ENCODE results near the gene MAN1A2. TPM values are rescaled to one million over a fixed set of nuclear protein-coding genes. Genes with fewer than 3 reads are reported as not detected.

Gene MAN1A2
- total and polyA plus RNA-seq, 3 experiments from 2014 or later, result 23.1 to 26.9 (median 24.0) TPM

GRCh38 chr1:117540532-117540931 is 173.3 kb downstream of the MAN1A2 start:
- Histone ChIP-seq H3K27ac (ENCODE audit: low read depth, low read length) (no peak overlapping the region), H3K4me3 (ENCODE audit: low read length) (no peak overlapping the region), H3K36me3 (ENCODE audit: insufficient read depth, low read length) (no peaks in the 10 kb centered on the region), H3K27me3 (ENCODE audit: insufficient read depth, low read length, poor library complexity, severe bottlenecking) (no peaks in the 10 kb centered on the region), H3K9me3 (ENCODE audit: low read length) (no peaks in the 10 kb centered on the region), H3K4me1 (ENCODE audit: insufficient read depth, low read length) (peaks cover 12% of the 10 kb centered on the region)
- ChIA-PET CTCF (interaction anchor here (1.2 to 13.1 kb wide), 2 partner anchors 27 to 215 kb away, joined by 3 to 187 read pairs; no protein-coding TSS in a partner anchor), POLR2A (no interaction called here)
- H3K36me3 Mint-ChIP-seq, result no peaks in the 10 kb centered on the region
- no peak overlapping the region for H3K4me3 Mint-ChIP-seq
- no peaks in the 10 kb centered on the region for H3K27me3 Mint-ChIP-seq
- no peak for DNase-seq
- no peak overlapping the region for H3K27ac Mint-ChIP-seq
- H3K9me3 Mint-ChIP-seq, result no peaks in the 10 kb centered on the region
- H3K4me1 Mint-ChIP-seq, result no peaks in the 10 kb centered on the region

- DNase-seq, result no peak
- Mint-ChIP-seq H3K4me3 (no peak overlapping the region), H3K9me3 (no peaks in the 10 kb centered on the region), H3K4me1 (no peaks in the 10 kb centered on the region), H3K27ac (no peak overlapping the region), H3K36me3 (no peaks in the 10 kb centered on the region), H3K27me3 (no peaks in the 10 kb centered on the region)
- no peak overlapping the region for H3K4me3 ChIP-seq (ENCODE audit: low read length)
- H3K27me3 ChIP-seq (ENCODE audit: insufficient read depth, low read length, poor library complexity, severe bottlenecking), result no peaks in the 10 kb centered on the region
- peaks cover 12% of the 10 kb centered on the region for H3K4me1 ChIP-seq (ENCODE audit: insufficient read depth, low read length)
- H3K9me3 ChIP-seq (ENCODE audit: low read length), result no peaks in the 10 kb centered on the region
- no peaks in the 10 kb centered on the region for H3K36me3 ChIP-seq (ENCODE audit: insufficient read depth, low read length)
- ChIA-PET CTCF (interaction anchor here (1.1 to 13.1 kb wide), 4 partner anchors 9 to 215 kb away, joined by 3 to 187 read pairs (median 4); no protein-coding TSS in a partner anchor), POLR2A (no interaction called here)
- H3K27ac ChIP-seq (ENCODE audit: low read depth, low read length), result no peak overlapping the region
Measured at GRCh38 chr1:117541003-117541402, 173.8 kb downstream of the MAN1A2 start.

GRCh38 chr1:117541585-117541984 is 174.3 kb downstream of the MAN1A2 start:
- Mint-ChIP-seq H3K27ac (no peak overlapping the region), H3K36me3 (no peaks in the 10 kb centered on the region)

DNA sequence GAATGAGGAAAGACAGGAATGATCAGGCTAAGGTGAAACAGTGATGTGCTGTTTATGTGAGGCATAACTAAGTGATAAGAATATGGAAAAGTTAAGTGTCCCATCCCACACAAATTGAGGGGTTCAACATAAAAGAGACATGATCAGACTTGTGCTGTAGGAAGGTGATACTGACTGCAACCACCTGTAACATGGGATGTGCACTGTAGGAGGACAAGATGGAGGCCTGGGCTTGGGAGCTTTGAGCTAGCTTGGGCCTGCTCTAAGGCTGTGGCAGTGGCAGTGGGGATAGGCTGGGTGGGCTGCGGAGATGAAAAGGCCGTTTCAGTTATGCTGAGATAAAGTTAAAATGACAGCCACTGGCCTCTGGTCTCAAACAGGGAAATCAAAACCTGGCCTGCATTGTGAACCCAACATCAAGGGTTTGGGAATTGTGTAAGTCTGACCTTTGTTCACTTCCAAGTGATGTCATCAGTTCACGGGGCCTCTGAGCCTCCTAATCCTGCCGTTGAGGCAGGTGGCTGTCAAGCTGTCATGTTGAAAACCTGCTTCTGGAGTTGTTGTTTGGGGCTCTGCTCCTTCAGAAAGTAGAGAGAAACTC is 177.4 kb downstream of the MAN1A2 start:
- no peaks in the 10 kb centered on the region for H3K4me1 Mint-ChIP-seq
- peaks cover 0 to 1% of the 10 kb centered on the region in 2 donors for H3K27me3 Mint-ChIP-seq
- peak overlapping the region in 1 of 8 donors; percentile 11 for H3K27ac Mint-ChIP-seq
- ChIA-PET CTCF (interaction anchor here (3.2 to 13.1 kb wide), 2 partner anchors 10 to 211 kb away, joined by 19 to 187 read pairs; no protein-coding TSS in a partner anchor), POLR2A (no interaction called here)
- no peaks in the 10 kb centered on the region for H3K36me3 ChIP-seq (ENCODE audit: insufficient read depth, low read length)
- H3K9me3 ChIP-seq (ENCODE audit: low read length), result no peaks in the 10 kb centered on the region
- no peaks in the 10 kb centered on the region for H3K36me3 Mint-ChIP-seq
- H3K4me3 ChIP-seq (ENCODE audit: low read length), result no peak overlapping the region
- no peaks in the 10 kb centered on the region for H3K9me3 Mint-ChIP-seq
- no peak overlapping the region for H3K4me3 Mint-ChIP-seq
- no peaks in the 10 kb centered on the region for H3K4me1 ChIP-seq (ENCODE audit: insufficient read depth, low read length)
- no peak for DNase-seq
- H3K27ac ChIP-seq (ENCODE audit: low read depth, low read length), result no peak overlapping the region
- no peaks in the 10 kb centered on the region for H3K27me3 ChIP-seq (ENCODE audit: insufficient read depth, low read length, poor library complexity, severe bottlenecking)

More at GRCh38 chr1:117541585-117541984, 174.3 kb downstream of the MAN1A2 start:
- H3K4me3 ChIP-seq (ENCODE audit: low read length), result no peak overlapping the region
- no peaks in the 10 kb centered on the region for H3K9me3 ChIP-seq (ENCODE audit: low read length)
- no peaks in the 10 kb centered on the region for H3K4me1 Mint-ChIP-seq
- no peaks in the 10 kb centered on the region for H3K9me3 Mint-ChIP-seq
- ChIA-PET POLR2A (no interaction called here), CTCF (interaction anchor here (1.1 to 13.1 kb wide), 5 partner anchors 8 to 214 kb away, joined by 3 to 187 read pairs (median 4); no protein-coding TSS in a partner anchor)
- peaks cover 12% of the 10 kb centered on the region for H3K4me1 ChIP-seq (ENCODE audit: insufficient read depth, low read length)
- H3K27me3 ChIP-seq (ENCODE audit: insufficient read depth, low read length, poor library complexity, severe bottlenecking), result no peaks in the 10 kb centered on the region
- H3K27me3 Mint-ChIP-seq, result no peaks in the 10 kb centered on the region
- H3K36me3 ChIP-seq (ENCODE audit: insufficient read depth, low read length), result no peaks in the 10 kb centered on the region
- no peak for DNase-seq
- H3K4me3 Mint-ChIP-seq, result no peak overlapping the region
- no peak overlapping the region for H3K27ac ChIP-seq (ENCODE audit: low read depth, low read length)

DNA sequence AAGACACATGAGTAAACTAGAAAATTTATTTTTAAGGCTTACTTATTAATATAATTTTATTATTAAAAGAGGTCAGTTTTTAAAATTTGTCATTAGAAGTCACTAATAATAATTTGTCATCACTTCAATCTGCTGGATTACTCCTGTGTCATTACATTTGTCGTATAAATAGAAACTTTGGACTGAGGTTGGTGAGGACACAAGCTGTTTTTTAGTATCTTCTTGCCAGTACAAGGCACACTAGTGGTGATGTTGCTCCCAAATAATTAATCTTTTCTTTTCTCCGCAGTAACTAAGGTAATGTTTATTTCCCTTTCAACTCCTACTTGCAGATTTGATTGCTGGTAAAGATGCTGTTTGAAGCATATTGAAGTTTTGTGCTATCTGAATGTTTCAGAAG is 179.2 kb downstream of the MAN1A2 start:
- Mint-ChIP-seq H3K36me3 (no peaks in the 10 kb centered on the region), H3K27ac (no peak overlapping the region), H3K4me1 (no peaks in the 10 kb centered on the region), H3K4me3 (no peak overlapping the region), H3K9me3 (no peaks in the 10 kb centered on the region), H3K27me3 (peaks cover 0 to 1% of the 10 kb centered on the region in 2 donors)
- POLR2A ChIA-PET, result no interaction called here
- H3K27ac ChIP-seq (ENCODE audit: low read depth, low read length), result no peak overlapping the region
- H3K4me3 ChIP-seq (ENCODE audit: low read length), result no peak overlapping the region
- H3K9me3 ChIP-seq (ENCODE audit: low read length), result no peaks in the 10 kb centered on the region
- H3K4me1 ChIP-seq (ENCODE audit: insufficient read depth, low read length), result no peaks in the 10 kb centered on the region
- no peaks in the 10 kb centered on the region for H3K27me3 ChIP-seq (ENCODE audit: insufficient read depth, low read length, poor library complexity, severe bottlenecking)
- CTCF ChIA-PET, result no interaction called here
- no peaks in the 10 kb centered on the region for H3K36me3 ChIP-seq (ENCODE audit: insufficient read depth, low read length)
- no peak for DNase-seq

DNA sequence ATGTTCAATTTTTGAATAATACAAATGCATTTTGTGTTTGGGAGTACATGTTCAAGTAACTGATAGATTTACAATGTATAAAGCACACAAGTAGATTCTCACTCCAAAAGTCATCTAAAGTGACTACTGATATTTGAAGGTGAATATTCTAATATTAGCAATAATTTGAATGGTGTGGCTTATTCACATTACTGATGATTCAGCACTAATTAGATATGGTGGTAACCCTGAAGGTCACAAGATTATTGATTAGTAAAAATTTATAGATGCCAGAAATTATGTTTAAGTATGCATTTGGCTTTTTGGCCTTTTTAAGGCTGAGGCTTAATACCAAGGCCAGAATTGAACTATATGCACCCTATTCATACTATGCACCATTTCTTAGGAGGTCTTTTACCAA is 186.2 kb downstream of the MAN1A2 start:
- peaks cover 0 to 4% of the 10 kb centered on the region in 2 donors for H3K27me3 Mint-ChIP-seq
- no peaks in the 10 kb centered on the region for H3K9me3 Mint-ChIP-seq
- Histone ChIP-seq H3K27me3 (ENCODE audit: insufficient read depth, low read length, poor library complexity, severe bottlenecking) (no peaks in the 10 kb centered on the region), H3K36me3 (ENCODE audit: insufficient read depth, low read length) (no peaks in the 10 kb centered on the region), H3K27ac (ENCODE audit: low read depth, low read length) (no peak overlapping the region), H3K9me3 (ENCODE audit: low read length) (no peaks in the 10 kb centered on the region), H3K4me1 (ENCODE audit: insufficient read depth, low read length) (no peaks in the 10 kb centered on the region), H3K4me3 (ENCODE audit: low read length) (no peak overlapping the region)
- H3K4me3 Mint-ChIP-seq, result no peak overlapping the region
- no peaks in the 10 kb centered on the region for H3K36me3 Mint-ChIP-seq
- CTCF ChIA-PET, result no interaction called here
- no peaks in the 10 kb centered on the region for H3K4me1 Mint-ChIP-seq
- POLR2A ChIA-PET, result no interaction called here
- DNase-seq, result no peak
- no peak overlapping the region for H3K27ac Mint-ChIP-seq

DNA sequence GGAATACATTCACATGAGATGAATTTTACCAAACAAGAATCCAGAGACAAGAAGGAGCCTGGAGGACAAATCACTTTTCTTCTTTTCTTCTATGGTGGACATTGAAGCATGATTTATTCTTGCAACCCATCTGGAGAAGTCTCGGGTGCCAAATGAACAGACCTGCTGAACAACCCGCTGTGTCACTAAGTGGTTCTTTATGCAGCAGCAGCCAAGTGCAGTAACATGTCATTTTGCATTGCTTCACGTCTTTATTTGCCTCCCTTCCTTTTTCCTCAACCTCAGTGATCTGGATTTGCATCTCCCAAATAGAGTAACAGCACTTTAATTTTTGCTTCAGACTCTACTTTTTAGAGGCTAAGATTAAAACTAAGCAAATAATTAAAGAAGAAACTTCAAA is 188.6 kb downstream of the MAN1A2 start:
- Histone ChIP-seq H3K9me3 (ENCODE audit: low read length) (no peaks in the 10 kb centered on the region), H3K4me1 (ENCODE audit: insufficient read depth, low read length) (no peaks in the 10 kb centered on the region), H3K27me3 (ENCODE audit: insufficient read depth, low read length, poor library complexity, severe bottlenecking) (no peaks in the 10 kb centered on the region), H3K4me3 (ENCODE audit: low read length) (no peak overlapping the region), H3K27ac (ENCODE audit: low read depth, low read length) (no peak overlapping the region), H3K36me3 (ENCODE audit: insufficient read depth, low read length) (no peaks in the 10 kb centered on the region)
- peaks cover 0 to 4% of the 10 kb centered on the region in 2 donors for H3K27me3 Mint-ChIP-seq
- H3K4me1 Mint-ChIP-seq, result no peaks in the 10 kb centered on the region
- H3K4me3 Mint-ChIP-seq, result no peak overlapping the region
- DNase-seq, result no peak
- H3K36me3 Mint-ChIP-seq, result peaks cover 0 to 12% (median 0%) of the 10 kb centered on the region in 3 donors
- POLR2A ChIA-PET, result no interaction called here
- CTCF ChIA-PET, result interaction anchor here (1.2 to 1.3 kb wide), 2 partner anchors 21 to 198 kb away, joined by 3 to 7 read pairs; no protein-coding TSS in a partner anchor
- H3K9me3 Mint-ChIP-seq, result peaks cover 0 to 8% (median 6%) of the 10 kb centered on the region in 5 donors
- H3K27ac Mint-ChIP-seq, result no peak overlapping the region

DNA sequence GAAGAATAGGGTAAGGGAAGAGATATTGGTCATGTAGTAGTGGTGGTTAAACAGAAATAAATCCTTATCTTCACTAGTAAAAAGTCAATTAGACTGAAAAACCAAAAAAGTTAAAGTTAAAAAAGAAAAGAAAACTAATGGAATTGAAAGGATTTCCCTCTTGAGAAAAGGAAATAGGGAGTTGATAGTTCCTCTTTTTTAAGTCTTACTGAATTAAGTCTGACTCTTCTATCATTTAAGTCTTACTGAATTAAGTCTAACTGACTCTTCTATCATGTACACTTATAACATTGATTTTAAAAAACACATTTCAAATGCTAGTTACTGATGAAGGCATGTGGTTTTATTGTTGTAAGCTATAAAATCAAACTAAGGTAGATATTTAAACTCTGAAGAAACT is 189.1 kb downstream of the MAN1A2 start:
- H3K27me3 Mint-ChIP-seq, result peaks cover 0 to 4% of the 10 kb centered on the region in 2 donors
- no peak overlapping the region for H3K4me3 ChIP-seq (ENCODE audit: low read length)
- H3K27ac Mint-ChIP-seq, result no peak overlapping the region
- H3K27me3 ChIP-seq (ENCODE audit: insufficient read depth, low read length, poor library complexity, severe bottlenecking), result no peaks in the 10 kb centered on the region
- no peaks in the 10 kb centered on the region for H3K36me3 ChIP-seq (ENCODE audit: insufficient read depth, low read length)
- no peaks in the 10 kb centered on the region for H3K4me1 Mint-ChIP-seq
- H3K9me3 ChIP-seq (ENCODE audit: low read length), result no peaks in the 10 kb centered on the region
- POLR2A ChIA-PET, result no interaction called here
- H3K36me3 Mint-ChIP-seq, result peaks cover 0 to 12% (median under 1%) of the 10 kb centered on the region in 3 donors
- no peak overlapping the region for H3K4me3 Mint-ChIP-seq
- CTCF ChIA-PET, result interaction anchor here (1.3 kb wide), 1 partner anchor 21 kb away, joined by 7 read pairs; no protein-coding TSS in a partner anchor
- H3K27ac ChIP-seq (ENCODE audit: low read depth, low read length), result no peak overlapping the region
- H3K9me3 Mint-ChIP-seq, result peaks cover 0 to 8% (median 6%) of the 10 kb centered on the region in 5 donors
- no peak for DNase-seq
- no peaks in the 10 kb centered on the region for H3K4me1 ChIP-seq (ENCODE audit: insufficient read depth, low read length)

All from CD8-positive, alpha-beta memory T cell (primary cell).